ENCODE data around the gene SART3. TPM values are rescaled to one million over a fixed set of nuclear protein-coding genes. Genes with fewer than 3 reads are reported as not detected.

The SART3 gene
- total RNA-seq, 1 donor from 2014 or later = 79.0 TPM

DNA sequence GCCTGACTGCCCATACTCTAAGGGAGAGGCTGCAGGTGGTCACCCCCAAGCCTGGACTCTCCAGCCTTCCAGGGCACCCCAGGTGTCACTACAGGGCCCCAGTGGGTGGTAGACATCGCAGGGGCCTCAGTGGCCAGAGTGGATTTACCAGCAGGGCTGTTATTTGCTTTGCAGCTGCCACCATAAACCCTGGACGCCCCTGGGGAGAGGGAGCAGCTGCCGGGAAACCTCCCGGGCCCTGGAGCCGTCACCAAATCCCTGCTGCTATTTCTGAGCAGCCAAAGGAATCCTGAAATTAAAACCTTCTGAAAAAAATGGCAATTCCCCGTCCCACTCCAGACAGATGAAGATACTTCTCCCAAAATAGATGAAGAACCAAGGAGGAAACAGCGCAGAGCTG is 23.0 kb upstream of the SART3 start:
- H3F3A ChIP-seq (ENCODE audit: low read depth) = no peaks in the 10 kb centered on the region
- peaks cover 22% of the 10 kb centered on the region for H3K4me1 ChIP-seq
- Mint-ChIP-seq H3K36me3 (peaks cover 1% of the 10 kb centered on the region), H3K4me3 (no peak overlapping the region), H3K27me3 (ENCODE audit: insufficient read depth, low read depth) (peaks cover 8% of the 10 kb centered on the region), H3K4me1 (peaks cover 19% of the 10 kb centered on the region), H3K9me3 (peaks cover 2% of the 10 kb centered on the region), H3K27ac (no peak overlapping the region)
- no peaks in the 10 kb centered on the region for H3K27me3 ChIP-seq
- TF ChIP-seq EZH2phosphoT487 (IDR thresholded peaks at IDR 0.05) (no peak), EZH2 (IDR thresholded peaks at IDR 0.05) (no peak)
- TF ChIP-seq, protein P1, sequence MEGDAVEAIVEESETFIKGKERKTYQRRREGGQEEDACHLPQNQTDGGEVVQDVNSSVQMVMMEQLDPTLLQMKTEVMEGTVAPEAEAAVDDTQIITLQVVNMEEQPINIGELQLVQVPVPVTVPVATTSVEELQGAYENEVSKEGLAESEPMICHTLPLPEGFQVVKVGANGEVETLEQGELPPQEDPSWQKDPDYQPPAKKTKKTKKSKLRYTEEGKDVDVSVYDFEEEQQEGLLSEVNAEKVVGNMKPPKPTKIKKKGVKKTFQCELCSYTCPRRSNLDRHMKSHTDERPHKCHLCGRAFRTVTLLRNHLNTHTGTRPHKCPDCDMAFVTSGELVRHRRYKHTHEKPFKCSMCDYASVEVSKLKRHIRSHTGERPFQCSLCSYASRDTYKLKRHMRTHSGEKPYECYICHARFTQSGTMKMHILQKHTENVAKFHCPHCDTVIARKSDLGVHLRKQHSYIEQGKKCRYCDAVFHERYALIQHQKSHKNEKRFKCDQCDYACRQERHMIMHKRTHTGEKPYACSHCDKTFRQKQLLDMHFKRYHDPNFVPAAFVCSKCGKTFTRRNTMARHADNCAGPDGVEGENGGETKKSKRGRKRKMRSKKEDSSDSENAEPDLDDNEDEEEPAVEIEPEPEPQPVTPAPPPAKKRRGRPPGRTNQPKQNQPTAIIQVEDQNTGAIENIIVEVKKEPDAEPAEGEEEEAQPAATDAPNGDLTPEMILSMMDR (IDR thresholded peaks at IDR 0.05) = no peak
- H3K27ac ChIP-seq = no peak overlapping the region
- H3K9ac ChIP-seq = no peak overlapping the region
- peak; percentile 12 for DNase-seq (ENCODE audit: low spot score)
- no peaks in the 10 kb centered on the region for H3K79me2 ChIP-seq (ENCODE audit: low read depth)
- H3K9me3 ChIP-seq (ENCODE audit: low read depth) = no peaks in the 10 kb centered on the region
- H3K36me3 ChIP-seq = no peaks in the 10 kb centered on the region
- peak overlapping the region; percentile 27 for H3K4me2 ChIP-seq
- no peak overlapping the region for H3K4me3 ChIP-seq
- H4K20me1 ChIP-seq (ENCODE audit: low read depth) = no peaks in the 10 kb centered on the region
- peak overlapping the region; percentile 6 for H2AFZ ChIP-seq (replicated peaks)

- H3K4me2 ChIP-seq = no peak overlapping the region
- no peaks in the 10 kb centered on the region for H3K79me2 ChIP-seq (ENCODE audit: low read depth)
- no peaks in the 10 kb centered on the region for H3K36me3 ChIP-seq
- no peaks in the 10 kb centered on the region for H3K9me3 ChIP-seq (ENCODE audit: low read depth)
- H3K4me3 Mint-ChIP-seq = no peak overlapping the region
- H3K4me3 ChIP-seq = no peak overlapping the region
- no peak overlapping the region for H3K27ac ChIP-seq
- no peaks in the 10 kb centered on the region for H4K20me1 ChIP-seq (ENCODE audit: low read depth)
- H3K9ac ChIP-seq = peak overlapping the region; percentile 2
- peaks cover 9% of the 10 kb centered on the region for H3K9me3 Mint-ChIP-seq
- no peak overlapping the region for H3K27ac Mint-ChIP-seq
- H2AFZ ChIP-seq (replicated peaks) = no peak overlapping the region
- no peaks in the 10 kb centered on the region for H3F3A ChIP-seq (ENCODE audit: low read depth)
- no peak for TF ChIP-seq EZH2 (IDR thresholded peaks at IDR 0.05)
- TF ChIP-seq, protein P1 (IDR thresholded peaks at IDR 0.05) = no peak
- peaks cover 16% of the 10 kb centered on the region for H3K4me1 Mint-ChIP-seq
- no peak for DNase-seq (ENCODE audit: low spot score)
- H3K36me3 Mint-ChIP-seq = peaks cover 1% of the 10 kb centered on the region
- H3K4me1 ChIP-seq = peaks cover 14% of the 10 kb centered on the region
- H3K27me3 Mint-ChIP-seq (ENCODE audit: insufficient read depth, low read depth) = peaks cover 17% of the 10 kb centered on the region
- H3K27me3 ChIP-seq = no peaks in the 10 kb centered on the region
These were observed 22.2 kb upstream of the SART3 start for GRCh38 chr12:108582978-108583770.

DNA sequence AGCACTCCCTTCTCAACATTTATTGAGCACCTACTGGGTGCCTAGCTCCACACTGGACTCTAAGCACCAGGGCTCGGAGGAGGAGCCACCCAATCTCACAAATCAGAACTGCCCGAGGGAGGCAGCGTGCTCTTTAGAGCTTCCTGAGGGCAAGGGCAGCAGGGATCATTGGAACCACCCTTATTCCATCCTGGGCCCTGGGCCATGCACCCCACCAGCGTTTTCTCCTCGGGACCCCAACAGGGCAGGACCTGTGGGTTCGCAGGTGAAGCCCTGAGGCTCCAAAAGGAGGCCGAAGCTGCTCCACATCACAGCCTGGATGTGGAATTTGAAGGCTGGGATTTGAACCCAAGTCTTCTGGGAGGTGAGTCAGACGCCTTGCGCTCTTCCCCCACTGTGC is 21.5 kb upstream of the SART3 start:
- Histone ChIP-seq H3K9ac (no peak overlapping the region), H2AFZ (replicated peaks) (no peak overlapping the region), H4K20me1 (ENCODE audit: low read depth) (no peaks in the 10 kb centered on the region), H3K4me2 (no peak overlapping the region), H3K9me3 (ENCODE audit: low read depth) (no peaks in the 10 kb centered on the region), H3K79me2 (ENCODE audit: low read depth) (no peaks in the 10 kb centered on the region), H3K27ac (no peak overlapping the region), H3F3A (ENCODE audit: low read depth) (no peaks in the 10 kb centered on the region), H3K27me3 (no peaks in the 10 kb centered on the region), H3K4me3 (no peak overlapping the region), H3K4me1 (peaks cover 12% of the 10 kb centered on the region), H3K36me3 (no peaks in the 10 kb centered on the region)
- Mint-ChIP-seq H3K27ac (no peak overlapping the region), H3K36me3 (peaks cover 2% of the 10 kb centered on the region), H3K4me3 (no peak overlapping the region), H3K4me1 (peaks cover 13% of the 10 kb centered on the region), H3K9me3 (peaks cover 10% of the 10 kb centered on the region), H3K27me3 (ENCODE audit: insufficient read depth, low read depth) (peaks cover 19% of the 10 kb centered on the region)
- no peak for DNase-seq (ENCODE audit: low spot score)
- TF ChIP-seq, protein P1 (IDR thresholded peaks at IDR 0.05) = no peak
- TF ChIP-seq EZH2phosphoT487 (IDR thresholded peaks at IDR 0.05) = no peak
- TF ChIP-seq EZH2 (IDR thresholded peaks at IDR 0.05) = no peak

Data from neural progenitor cell (in vitro differentiated cells).